IPS-15b (cell line): ENCODE results near the gene EDEM3.
"Not testable (repeated sequence)": the region's sequence is repeated elsewhere in the genome, so short reads cannot be mapped to it uniquely, and the experiment has no call there.

Experiments used
- H3K27me3 ChIP-seq: one replicate; pipeline ENCODE4 v1.6.1; 2013; ENCODE audit warnings: low read length; ENCODE audit not compliant: control insufficient read depth, insufficient read depth
- H3K36me3 ChIP-seq: one replicate; pipeline ENCODE4 v1.6.1; 2013; ENCODE audit warnings: low read length; ENCODE audit not compliant: control insufficient read depth, insufficient read depth
- H3K4me1 ChIP-seq: one replicate; pipeline ENCODE4 v1.6.1; 2013; ENCODE audit warnings: mild to moderate bottlenecking, low read length; ENCODE audit not compliant: control insufficient read depth, insufficient read depth
- H3K4me3 ChIP-seq: one replicate; pipeline ENCODE4 v1.5.1; 2013; ENCODE audit warnings: low read depth, low read length
- H3K9ac ChIP-seq: one replicate; pipeline ENCODE4 v1.6.1; 2013; ENCODE audit warnings: low read depth, mild to moderate bottlenecking, low read length
- H3K9me3 ChIP-seq: one replicate; pipeline ENCODE4 v1.6.1; 2013; ENCODE audit warnings: mild to moderate bottlenecking, low read length; ENCODE audit not compliant: control insufficient read depth, insufficient read depth

The EDEM3 gene

DNA sequence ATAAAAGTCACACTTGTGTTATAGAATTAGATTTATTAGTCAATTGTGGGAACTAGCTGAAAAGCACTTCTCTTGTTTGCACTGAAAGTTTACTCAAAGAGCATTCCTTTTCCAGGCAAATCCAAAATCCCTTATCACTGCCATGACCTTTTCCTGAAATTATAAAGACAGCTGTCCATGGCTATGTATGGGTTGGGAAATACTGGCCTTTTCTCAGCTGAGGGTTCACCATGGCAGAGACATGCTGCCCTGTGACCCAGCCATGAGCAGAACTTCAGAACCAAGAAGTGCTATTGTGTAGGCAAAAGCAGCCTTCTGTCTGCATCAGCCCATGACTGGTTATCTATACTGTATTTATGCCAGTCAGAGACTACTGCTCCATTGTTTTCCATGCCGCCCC, 9.8 kb upstream of the EDEM3 start:
- H3K4me1 ChIP-seq: peaks cover 2% of the 10 kb centered on the region
- H3K36me3 ChIP-seq: no peaks in the 10 kb centered on the region
- H3K9ac ChIP-seq: no peak overlapping the region
- H3K4me3 ChIP-seq: no peak overlapping the region
- peaks cover 7% of the 10 kb centered on the region for H3K27me3 ChIP-seq
- H3K9me3 ChIP-seq: no peaks in the 10 kb centered on the region

DNA sequence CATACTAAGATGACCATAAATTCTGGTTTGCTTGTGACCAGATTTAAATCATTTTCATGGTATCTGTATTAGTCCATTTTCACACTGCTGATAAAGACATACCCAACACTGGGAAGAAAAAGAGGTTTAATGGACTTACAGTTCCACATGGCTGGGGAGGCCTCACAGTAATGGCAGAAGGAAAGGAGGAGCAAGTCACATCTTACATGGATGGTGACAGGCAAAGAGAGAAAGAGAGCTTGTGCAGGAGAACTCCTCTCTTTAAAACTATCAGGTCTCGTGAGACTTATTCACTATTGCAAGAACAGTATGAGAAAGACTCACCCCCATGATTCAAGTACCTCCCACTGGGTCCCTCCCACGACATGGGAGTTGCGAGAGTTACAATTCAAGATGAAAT, 8.9 kb upstream of the EDEM3 start:
- not testable (repeated sequence) for H3K4me3 ChIP-seq, H3K9ac ChIP-seq, H3K27me3 ChIP-seq, H3K4me1 ChIP-seq, H3K36me3 ChIP-seq, H3K9me3 ChIP-seq

DNA sequence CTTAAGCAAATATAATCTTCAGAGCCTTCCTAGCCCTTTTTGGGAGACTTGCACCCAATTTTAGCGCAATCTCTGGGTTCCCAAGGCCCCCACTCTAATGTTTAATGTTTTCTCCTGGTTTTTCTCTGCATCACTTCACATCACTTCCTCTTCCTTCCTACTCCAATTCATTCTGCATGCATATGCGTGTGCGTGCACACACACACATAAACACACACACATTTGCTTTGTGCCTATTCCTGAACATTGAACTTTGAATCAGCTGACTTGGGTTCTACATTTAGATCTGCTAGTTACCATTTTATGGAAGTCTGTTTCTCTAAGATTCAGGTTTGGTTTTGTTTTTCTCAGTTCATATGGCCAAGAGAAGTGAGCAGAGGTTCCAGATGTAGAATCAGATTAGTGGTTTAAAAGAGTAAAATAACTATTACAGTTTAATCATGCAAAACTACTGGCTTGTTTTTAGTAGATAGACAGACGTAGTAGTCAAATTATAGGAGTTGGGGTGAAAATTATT, 7.4 kb upstream of the EDEM3 start:
- H3K36me3 ChIP-seq: no peaks in the 10 kb centered on the region
- H3K9me3 ChIP-seq: no peaks in the 10 kb centered on the region
- H3K4me1 ChIP-seq: peaks cover 2% of the 10 kb centered on the region
- no peak overlapping the region for H3K4me3 ChIP-seq
- H3K27me3 ChIP-seq: peaks cover 5% of the 10 kb centered on the region
- H3K9ac ChIP-seq: no peak overlapping the region

DNA sequence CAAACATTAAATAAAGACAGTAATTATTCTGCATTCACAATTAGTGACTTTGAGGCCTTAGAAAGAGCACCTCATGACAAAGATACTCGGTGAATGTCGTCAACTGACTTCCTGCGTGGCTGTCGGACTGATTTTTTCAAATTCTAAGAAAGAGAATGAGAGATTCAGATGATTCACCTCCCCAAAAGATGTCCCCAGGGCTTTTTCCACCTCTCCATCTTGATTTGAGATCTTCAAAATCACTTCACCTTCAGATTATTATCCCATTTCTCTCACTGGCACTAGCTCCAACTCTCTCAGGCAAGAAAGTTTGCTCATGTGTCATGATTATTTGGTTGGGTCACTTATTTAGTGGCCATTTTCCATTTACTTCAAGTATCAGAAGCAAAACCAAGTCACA, 5.0 kb upstream of the EDEM3 start:
- H3K9ac ChIP-seq: no peak overlapping the region
- no peak overlapping the region for H3K4me3 ChIP-seq

DNA sequence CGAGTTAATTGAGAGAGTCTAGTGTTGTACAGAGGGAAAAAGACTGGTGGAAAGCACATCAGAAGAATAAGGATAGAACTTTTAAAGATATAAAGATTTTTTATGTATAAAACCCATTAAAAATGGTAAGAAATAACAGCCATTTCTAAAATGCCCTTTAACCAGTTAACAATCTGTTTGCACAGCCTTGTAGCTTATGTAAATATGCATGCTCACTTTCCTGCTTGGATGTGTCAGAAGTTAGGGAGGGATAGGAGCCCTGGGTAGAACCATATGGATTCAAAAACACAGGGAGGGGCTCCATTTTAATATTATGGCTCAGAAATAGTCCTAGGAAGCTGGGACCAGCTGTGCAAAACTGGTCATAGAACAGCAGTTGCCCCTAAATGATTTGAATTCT, 4.5 kb upstream of the EDEM3 start:
- H3K9ac ChIP-seq: no peak overlapping the region
- no peak overlapping the region for H3K4me3 ChIP-seq
- peaks cover 21% of the 10 kb centered on the region for H3K27me3 ChIP-seq
- H3K36me3 ChIP-seq: no peaks in the 10 kb centered on the region
- peaks cover 2% of the 10 kb centered on the region for H3K4me1 ChIP-seq
- no peaks in the 10 kb centered on the region for H3K9me3 ChIP-seq

More for the DNA sequence above, 5.0 kb upstream of the EDEM3 start:
- H3K4me1 ChIP-seq: peaks cover 2% of the 10 kb centered on the region
- no peaks in the 10 kb centered on the region for H3K9me3 ChIP-seq
- H3K36me3 ChIP-seq: no peaks in the 10 kb centered on the region
- peaks cover 21% of the 10 kb centered on the region for H3K27me3 ChIP-seq

DNA sequence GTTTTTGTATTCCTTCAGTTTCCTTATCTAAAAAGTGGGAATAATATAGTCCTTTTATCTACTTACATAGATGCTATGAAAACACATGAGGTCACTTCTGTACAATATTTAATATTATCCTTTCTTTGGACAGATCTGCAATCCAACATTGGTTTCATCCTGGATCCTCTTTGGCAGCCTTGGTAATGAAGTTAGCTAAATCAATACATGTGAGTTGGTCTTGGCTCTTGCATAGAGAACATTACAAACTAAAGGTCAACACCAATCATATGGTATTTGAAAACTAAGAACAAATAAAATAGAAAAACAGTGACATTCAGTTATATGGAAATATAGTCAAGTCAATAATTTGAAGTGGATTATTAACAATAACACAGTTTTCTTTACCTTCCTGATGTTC, 3.2 kb upstream of the EDEM3 start:
- H3K4me1 ChIP-seq: peaks cover 9% of the 10 kb centered on the region
- H3K4me3 ChIP-seq: no peak overlapping the region

DNA sequence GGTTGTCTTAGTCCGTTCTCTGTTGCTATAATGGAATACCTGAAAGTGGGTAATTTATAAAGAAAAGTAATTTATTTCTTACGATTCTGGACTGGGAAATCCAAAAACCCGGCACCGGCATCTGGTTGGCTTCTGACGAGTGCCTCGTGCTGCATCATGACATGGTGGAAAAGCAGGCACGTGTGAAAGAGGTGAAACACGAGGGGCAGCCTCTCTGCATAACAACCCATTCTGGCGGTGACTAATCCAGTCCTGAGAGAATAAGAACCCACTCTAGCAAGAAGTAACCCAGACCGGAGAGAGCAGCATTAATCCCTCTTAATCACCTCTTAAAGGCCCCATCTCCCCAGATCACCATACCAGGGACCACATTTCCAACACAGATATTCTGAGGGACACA, 2.7 kb upstream of the EDEM3 start:
- Histone ChIP-seq H3K9me3 (no peaks in the 10 kb centered on the region), H3K27me3 (peaks cover 21% of the 10 kb centered on the region)

More for the DNA sequence above, 3.2 kb upstream of the EDEM3 start:
- Histone ChIP-seq H3K36me3 (no peaks in the 10 kb centered on the region), H3K9me3 (no peaks in the 10 kb centered on the region), H3K27me3 (peaks cover 21% of the 10 kb centered on the region), H3K9ac (no peak overlapping the region)

DNA sequence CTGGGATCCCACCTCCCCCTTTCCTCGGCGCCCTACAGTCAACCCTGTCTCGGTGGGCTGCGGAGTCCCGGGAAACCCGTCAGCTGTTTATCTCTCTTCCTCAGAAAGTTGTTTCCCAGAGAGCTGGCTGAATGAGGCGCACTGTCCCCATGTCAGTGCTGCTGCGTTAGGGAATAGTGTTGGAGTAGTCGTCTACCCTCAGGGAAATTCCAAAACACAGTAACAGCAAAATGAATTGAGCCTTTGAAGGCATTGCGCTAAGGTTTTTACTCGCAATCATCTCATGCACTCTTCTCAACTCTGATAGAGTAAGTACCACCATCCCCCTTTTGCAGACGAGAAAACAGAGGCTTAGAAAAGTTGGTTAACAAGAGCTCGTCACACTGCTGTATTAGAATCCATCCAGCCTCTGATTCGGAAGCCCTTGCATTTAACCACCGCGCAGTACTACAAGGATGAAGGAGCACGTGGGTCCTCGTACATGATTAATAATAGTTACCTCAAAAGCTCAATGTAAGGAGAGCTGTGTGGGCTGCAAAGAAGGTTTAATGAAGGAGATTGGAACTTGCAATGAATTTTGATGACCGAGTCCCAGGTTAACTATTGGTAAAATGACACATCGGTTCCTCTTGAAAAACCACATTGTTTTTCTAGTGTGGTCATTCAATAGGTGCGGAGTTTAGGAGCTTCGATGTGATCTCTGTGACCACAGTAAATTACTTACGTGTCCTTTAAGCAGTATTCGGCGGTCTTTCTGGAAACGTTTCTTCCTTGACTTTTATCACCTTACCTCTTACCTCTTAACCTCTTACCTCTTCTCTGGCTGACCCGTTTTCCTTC, 788 bp upstream of the EDEM3 start:
- peaks cover 9% of the 10 kb centered on the region for H3K4me1 ChIP-seq
- no peaks in the 10 kb centered on the region for H3K9me3 ChIP-seq
- no peaks in the 10 kb centered on the region for H3K36me3 ChIP-seq
- H3K9ac ChIP-seq: peak overlapping the region; percentile 73
- H3K4me3 ChIP-seq: peak overlapping the region; percentile 97
- H3K27me3 ChIP-seq: peaks cover 21% of the 10 kb centered on the region

More for the DNA sequence above, 2.7 kb upstream of the EDEM3 start:
- no peak overlapping the region for H3K9ac ChIP-seq
- no peaks in the 10 kb centered on the region for H3K36me3 ChIP-seq
- peaks cover 9% of the 10 kb centered on the region for H3K4me1 ChIP-seq
- no peak overlapping the region for H3K4me3 ChIP-seq

DNA sequence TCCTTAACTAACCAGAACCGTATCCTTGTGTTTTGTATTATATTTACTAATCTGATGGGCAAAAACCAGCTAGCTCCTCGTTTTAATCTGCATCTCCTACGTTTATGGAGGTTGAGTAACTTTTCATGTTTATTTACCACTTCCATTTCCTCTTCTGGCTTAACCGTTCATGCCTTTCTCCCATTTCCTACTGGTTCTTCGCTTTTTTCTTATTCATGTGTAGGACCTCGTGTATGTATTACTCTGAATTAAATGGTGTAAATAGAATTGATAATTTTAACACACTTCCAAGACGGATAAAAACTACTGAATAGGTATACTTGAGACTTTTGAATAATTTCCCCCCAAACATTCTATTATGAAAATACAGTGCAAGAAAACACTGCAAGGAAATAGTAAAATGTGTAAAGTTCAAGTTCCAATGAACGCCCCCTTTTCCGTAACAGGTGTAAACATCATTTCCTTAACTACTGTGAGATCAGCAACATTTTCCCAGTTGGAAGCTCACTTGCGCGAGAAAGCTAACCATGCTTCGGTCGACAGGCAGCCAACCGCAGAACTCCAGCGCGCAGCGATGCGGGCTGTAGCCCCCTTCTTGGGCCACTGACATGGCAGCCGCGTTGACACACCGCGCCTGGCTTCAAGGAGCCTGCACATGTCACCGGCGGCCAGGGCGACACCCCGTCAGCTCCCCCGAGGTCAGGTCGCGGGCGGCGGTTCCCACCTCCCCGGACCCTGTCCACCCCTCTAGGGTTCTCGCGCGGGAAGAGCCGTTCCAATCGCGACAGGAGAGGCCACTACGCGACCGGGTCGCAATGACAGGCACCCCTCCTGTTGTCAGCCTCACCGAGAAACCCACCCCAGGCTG, 816 bp downstream of the EDEM3 start:
- Histone ChIP-seq H3K36me3 (no peaks in the 10 kb centered on the region), H3K27me3 (peaks cover 21% of the 10 kb centered on the region), H3K9ac (peak overlapping the region; percentile 67), H3K4me1 (peaks cover 6% of the 10 kb centered on the region), H3K9me3 (no peaks in the 10 kb centered on the region), H3K4me3 (peak overlapping the region; percentile 97)

DNA sequence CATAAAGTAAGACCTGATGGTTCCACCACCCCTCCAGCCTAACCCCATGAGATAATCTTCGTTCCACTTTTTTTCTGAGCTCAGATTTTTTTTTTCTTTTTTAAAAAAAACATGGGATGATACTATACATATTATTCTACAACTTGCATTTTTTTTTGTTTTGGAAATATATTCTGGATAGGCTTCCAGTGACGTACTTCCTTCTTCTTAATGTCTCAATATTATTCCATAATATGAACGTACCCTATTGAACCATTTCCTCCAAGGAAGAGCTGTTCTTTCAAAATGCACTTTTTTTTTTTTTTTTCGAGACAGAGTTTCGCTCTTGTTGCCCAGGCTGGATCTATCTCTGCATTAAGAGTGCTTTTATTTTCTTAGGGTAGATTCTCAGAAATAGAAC, 1.5 kb downstream of the EDEM3 start:
- peaks cover 6% of the 10 kb centered on the region for H3K4me1 ChIP-seq
- H3K9me3 ChIP-seq: no peaks in the 10 kb centered on the region
- H3K4me3 ChIP-seq: no peak overlapping the region
- H3K27me3 ChIP-seq: peaks cover 21% of the 10 kb centered on the region
- no peak overlapping the region for H3K9ac ChIP-seq
- no peaks in the 10 kb centered on the region for H3K36me3 ChIP-seq

DNA sequence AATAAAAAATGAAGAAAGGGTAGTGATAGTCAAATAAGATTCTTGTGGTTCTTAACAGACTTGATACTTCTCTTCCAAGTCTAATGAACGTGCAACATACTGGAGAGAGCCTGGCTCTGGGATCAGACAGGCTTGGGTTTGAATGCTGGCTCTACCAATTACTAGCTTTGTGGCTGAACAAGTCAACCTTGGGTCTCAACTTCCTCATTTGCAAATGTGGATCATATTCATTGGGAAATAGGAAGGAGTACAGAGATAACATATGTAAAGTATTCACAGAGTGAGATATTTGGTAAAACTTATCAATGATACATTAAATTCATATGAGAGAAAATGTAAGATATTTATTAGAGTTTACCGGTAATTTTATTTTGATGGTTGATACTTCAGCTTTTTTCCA, 2.0 kb downstream of the EDEM3 start:
- H3K4me1 ChIP-seq: peaks cover 6% of the 10 kb centered on the region

More for the DNA sequence above, 2.0 kb downstream of the EDEM3 start:
- Histone ChIP-seq H3K27me3 (peaks cover 20% of the 10 kb centered on the region), H3K36me3 (no peaks in the 10 kb centered on the region), H3K9me3 (no peaks in the 10 kb centered on the region), H3K4me3 (no peak overlapping the region), H3K9ac (no peak overlapping the region)
